ENCODE data around the gene PDS5B. TPM values are rescaled to one million over a fixed set of nuclear protein-coding genes. Genes with fewer than 3 reads are reported as not detected.

The PDS5B gene
- total RNA-seq, 1 experiment from 2014 or later, result 25.4 TPM

- BruUV-seq (replicated peaks), result no TSS peak
- Mint-ChIP-seq H3K36me3 (ENCODE audit: insufficient read depth, unreplicated experiment) (peaks cover 6% of the 10 kb centered on the region), H3K9me3 (ENCODE audit: unreplicated experiment) (peaks cover 8% of the 10 kb centered on the region), H3K4me1 (ENCODE audit: insufficient read depth, unreplicated experiment) (peaks cover 6% of the 10 kb centered on the region), H3K27ac (ENCODE audit: low read depth, unreplicated experiment) (no peak overlapping the region), H3K4me3 (ENCODE audit: unreplicated experiment) (no peak overlapping the region), H3K27me3 (ENCODE audit: insufficient read depth, unreplicated experiment) (no peaks in the 10 kb centered on the region)
- ChIA-PET POLR2A (no interaction called here), CTCF (no interaction called here)
- DNase-seq (ENCODE audit: unreplicated experiment), result no peak
- no peak for TF ChIP-seq CTCF (IDR thresholded peaks at IDR 0.05; ENCODE audit: unreplicated experiment)
- intact Hi-C loops (cut with micrococcal nuclease), result no loop called here
Measured at GRCh38 chr13:32610977-32611376, 24.7 kb downstream of the PDS5B start.

GRCh38 chr13:32616883-32617511, 30.7 kb downstream of the PDS5B start:
- Mint-ChIP-seq H3K27ac (ENCODE audit: low read depth, unreplicated experiment) (no peak overlapping the region), H3K4me3 (ENCODE audit: unreplicated experiment) (no peak overlapping the region), H3K9me3 (ENCODE audit: unreplicated experiment) (peaks cover 4% of the 10 kb centered on the region), H3K4me1 (ENCODE audit: insufficient read depth, unreplicated experiment) (no peaks in the 10 kb centered on the region), H3K36me3 (ENCODE audit: insufficient read depth, unreplicated experiment) (peaks cover under 1% of the 10 kb centered on the region), H3K27me3 (ENCODE audit: insufficient read depth, unreplicated experiment) (no peaks in the 10 kb centered on the region)
- ChIA-PET CTCF (interaction anchor here (0.6 to 1.2 kb wide), 4 partner anchors 34 to 1097 kb away, joined by 3 read pairs; no protein-coding TSS in a partner anchor), POLR2A (interaction anchor here (0.6 kb wide), 2 partner anchors 15 to 441 kb away, joined by 3 read pairs; no protein-coding TSS in a partner anchor)
- BruUV-seq (replicated peaks), result no TSS peak
- intact Hi-C loops (cut with micrococcal nuclease), result no loop called here
- no peak for DNase-seq (ENCODE audit: unreplicated experiment)
- TF ChIP-seq CTCF (IDR thresholded peaks at IDR 0.05; ENCODE audit: unreplicated experiment), result no peak

GRCh38 chr13:32622827-32623226, 36.6 kb downstream of the PDS5B start:
- Mint-ChIP-seq H3K36me3 (ENCODE audit: insufficient read depth, unreplicated experiment) (peaks cover 13% of the 10 kb centered on the region), H3K27me3 (ENCODE audit: insufficient read depth, unreplicated experiment) (no peaks in the 10 kb centered on the region), H3K27ac (ENCODE audit: low read depth, unreplicated experiment) (no peak overlapping the region), H3K9me3 (ENCODE audit: unreplicated experiment) (peaks cover 9% of the 10 kb centered on the region), H3K4me3 (ENCODE audit: unreplicated experiment) (no peak overlapping the region), H3K4me1 (ENCODE audit: insufficient read depth, unreplicated experiment) (peaks cover 12% of the 10 kb centered on the region)
- no peak for TF ChIP-seq CTCF (IDR thresholded peaks at IDR 0.05; ENCODE audit: unreplicated experiment)
- intact Hi-C loops (cut with micrococcal nuclease), result no loop called here
- DNase-seq (ENCODE audit: unreplicated experiment), result no peak
- ChIA-PET CTCF (no interaction called here), POLR2A (interaction anchor here (1.7 to 2.5 kb wide), 2 partner anchors 10 to 17 kb away, joined by 6 read pairs; no protein-coding TSS in a partner anchor)
- no TSS peak for BruUV-seq (replicated peaks)

GRCh38 chr13:32624441-32624840, 38.2 kb downstream of the PDS5B start:
- no peak overlapping the region for H3K27ac Mint-ChIP-seq (ENCODE audit: low read depth, unreplicated experiment)
- ChIA-PET POLR2A (interaction anchor here (0.7 to 2.5 kb wide), 3 partner anchors 8 to 18 kb away, joined by 3 to 6 read pairs (median 4); no protein-coding TSS in a partner anchor), CTCF (no interaction called here)
- peaks cover 13% of the 10 kb centered on the region for H3K4me1 Mint-ChIP-seq (ENCODE audit: insufficient read depth, unreplicated experiment)
- H3K9me3 Mint-ChIP-seq (ENCODE audit: unreplicated experiment), result peaks cover 9% of the 10 kb centered on the region
- no peak for DNase-seq (ENCODE audit: unreplicated experiment)
- no TSS peak for BruUV-seq (replicated peaks)
- H3K27me3 Mint-ChIP-seq (ENCODE audit: insufficient read depth, unreplicated experiment), result no peaks in the 10 kb centered on the region
- H3K36me3 Mint-ChIP-seq (ENCODE audit: insufficient read depth, unreplicated experiment), result peaks cover 13% of the 10 kb centered on the region
- H3K4me3 Mint-ChIP-seq (ENCODE audit: unreplicated experiment), result no peak overlapping the region
- no peak for TF ChIP-seq CTCF (IDR thresholded peaks at IDR 0.05; ENCODE audit: unreplicated experiment)
- intact Hi-C loops (cut with micrococcal nuclease), result no loop called here
